IMR-90 (cell line): ENCODE results near the gene CHRNA7.

ENCODE experiments used
- BHLHE40 ChIP-seq: fragments of 150-350 bp; IDR thresholded peaks from 2 replicates; pipeline ENCODE4 v1.6.1; 2016; ENCODE audit warnings: mild to moderate bottlenecking, low read depth, low read length
- CEBPB ChIP-seq: IDR thresholded peaks from 2 replicates; pipeline ENCODE4 v1.6.1; 2012; ENCODE audit warnings: low read depth, low read length, improper control_type of control experiment
- CTCF ChIP-seq: conservative IDR thresholded peaks from 2 replicates; pipeline ENCODE4 v1.5.1; 2012; ENCODE audit warnings: mild to moderate bottlenecking, low read depth, low read length, improper control_type of control experiment
- MAFK ChIP-seq: IDR thresholded peaks from 2 replicates; pipeline ENCODE4 v1.6.1; 2012; ENCODE audit warnings: low read depth, low read length, improper control_type of control experiment
- MXI1 ChIP-seq: IDR thresholded peaks from 2 replicates; pipeline ENCODE4 v1.6.1; 2012; ENCODE audit warnings: low read depth, mild to moderate bottlenecking, low read length, moderate library complexity, borderline replicate concordance
- POLR2A ChIP-seq: IDR thresholded peaks from 2 replicates; pipeline ENCODE4 v1.6.1; 2012; ENCODE audit warnings: mild to moderate bottlenecking, low read depth, low read length

- no peak for TF ChIP-seq POLR2A
- TF ChIP-seq CEBPB = no peak
- TF ChIP-seq CTCF = no peak
- TF ChIP-seq BHLHE40 = no peak
- no peak for TF ChIP-seq MAFK
- TF ChIP-seq MXI1 = no peak
Observed at GRCh38 chr15:31997711-31998110, 32.6 kb upstream of the CHRNA7 start.
